Stimulated activated CD4-positive, alpha-beta T cell treated with anti-CD3 and anti-CD28 coated beads, Interleukin-15, amount 100 ng/mL, for 1 hour (primary cell): Measurements from ENCODE around the gene NINL.
"Not testable (repeated sequence)": the region's sequence is repeated elsewhere in the genome, so short reads cannot be mapped to it uniquely, and the experiment has no call there.

Experiments used
- DNase-seq, 2 donors: peaks; one replicate each; pipeline ENCODE4 v3.0.0-alpha.2; 2020; ENCODE audit warnings: low read depth in 1 of 2, low spot score in 1 of 2

NINL gene

DNA sequence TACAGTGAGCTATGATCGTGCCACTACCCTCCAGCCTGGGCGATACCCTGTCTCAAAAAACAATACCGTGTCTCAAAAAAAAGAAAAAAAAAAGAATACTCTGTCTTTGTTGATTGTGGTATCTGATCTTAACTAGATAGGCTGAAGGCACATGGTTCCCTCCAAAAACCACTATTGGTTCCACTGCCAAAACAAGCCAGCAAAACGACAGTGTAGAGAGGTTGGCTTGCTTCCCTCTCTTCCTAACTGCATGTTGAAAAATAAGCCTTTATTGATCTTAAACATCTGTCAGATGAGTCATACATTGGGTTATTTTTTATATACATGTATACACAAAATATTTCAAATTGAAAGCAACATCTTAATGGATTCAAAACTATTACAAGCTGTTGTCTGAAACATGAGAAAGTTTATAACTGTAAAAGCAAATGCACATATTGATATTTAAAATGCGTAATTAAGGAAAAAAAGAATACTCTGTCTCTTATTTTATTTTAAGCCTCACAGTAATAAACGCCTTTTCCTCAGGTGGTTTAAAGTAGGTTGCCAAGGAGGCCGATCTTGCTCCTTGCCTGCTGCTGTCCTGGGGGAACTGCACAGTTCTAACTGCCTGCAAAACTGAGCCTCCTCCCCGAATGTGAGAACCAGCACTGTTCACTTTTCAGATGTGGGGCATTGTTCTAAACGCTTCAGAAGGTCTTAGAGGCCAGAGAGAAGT lies 7.0 kb upstream of the NINL start:
- no peak for DNase-seq

DNA sequence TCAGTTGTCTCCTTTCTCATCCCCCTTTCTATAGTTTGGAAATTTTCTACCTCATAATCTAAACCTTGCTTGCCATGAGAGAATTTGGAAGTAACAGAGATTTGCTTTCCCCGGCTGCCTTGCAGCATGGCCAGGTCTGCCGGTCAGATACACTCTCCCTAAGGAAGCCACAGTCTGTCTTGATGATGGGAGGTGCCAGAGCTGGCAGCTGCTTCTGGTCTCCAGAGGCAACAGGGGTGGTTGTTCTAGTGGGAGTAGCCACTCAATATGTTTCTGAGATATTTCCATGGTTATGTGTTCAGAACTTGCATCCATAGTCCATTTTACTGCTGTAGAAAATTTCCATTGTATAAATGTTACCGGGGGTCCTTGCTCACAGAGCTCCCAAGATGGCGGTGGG lies 5.4 kb upstream of the NINL start:
- not testable (repeated sequence) for DNase-seq

DNA sequence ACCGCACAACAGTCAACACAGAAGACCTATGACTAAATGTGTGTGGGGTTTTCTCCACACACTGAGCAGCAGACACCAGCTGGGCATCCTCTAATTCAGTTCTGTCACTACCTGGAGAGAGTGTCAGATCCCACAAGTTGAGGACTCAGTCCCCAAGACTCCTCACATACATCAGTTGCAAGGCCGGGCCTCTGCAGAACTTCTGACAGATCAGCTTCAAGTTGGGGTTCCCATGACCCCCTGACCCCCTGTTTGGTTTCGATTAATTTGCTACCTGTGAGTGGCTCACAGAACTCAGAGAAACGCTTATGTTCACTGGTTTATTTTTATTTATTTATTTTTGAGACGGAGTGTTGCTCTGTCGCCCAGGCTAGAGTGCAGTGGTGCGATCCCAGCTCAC lies 3.2 kb upstream of the NINL start:
- DNase-seq, result no peak

DNA sequence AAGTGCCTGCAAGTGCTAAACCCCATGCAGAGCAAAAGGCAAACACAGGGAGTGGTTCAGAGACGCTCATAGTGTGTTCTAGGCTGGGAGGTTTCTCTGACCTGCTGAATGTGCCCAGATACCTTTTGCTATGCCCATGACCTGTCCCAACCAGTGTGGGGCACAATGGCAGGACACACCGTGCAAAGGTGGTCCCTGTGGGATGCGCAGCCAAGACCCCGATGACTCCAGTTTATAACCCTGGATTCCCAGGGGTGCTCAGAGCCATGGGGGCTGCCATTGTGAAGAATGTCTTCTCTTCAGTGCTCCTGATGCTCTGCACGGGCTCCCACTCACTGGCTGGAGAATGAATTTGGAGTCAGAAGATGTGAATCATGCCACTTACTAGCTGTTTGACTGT lies 2.2 kb upstream of the NINL start:
- no peak for DNase-seq

DNA sequence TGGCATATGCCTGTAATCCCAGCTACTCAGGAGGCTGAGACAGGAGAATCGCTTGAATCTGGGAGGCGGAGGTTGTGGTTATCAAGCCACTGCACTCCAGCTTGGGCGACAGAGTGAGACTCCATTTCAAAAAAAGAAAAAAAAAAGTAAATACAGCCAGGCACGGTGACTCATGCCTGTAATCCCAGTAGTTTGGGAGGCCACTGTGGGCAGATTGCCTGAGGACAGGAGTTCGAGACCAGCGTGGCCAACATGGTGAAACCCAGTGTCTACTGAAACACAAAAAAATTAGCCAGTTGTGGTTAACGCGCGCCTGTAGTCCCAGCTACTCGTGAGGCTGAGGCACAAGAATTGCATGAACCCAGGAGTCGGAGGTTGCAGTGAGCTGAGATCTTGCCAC lies 1.5 kb upstream of the NINL start:
- DNase-seq, result no peak

DNA sequence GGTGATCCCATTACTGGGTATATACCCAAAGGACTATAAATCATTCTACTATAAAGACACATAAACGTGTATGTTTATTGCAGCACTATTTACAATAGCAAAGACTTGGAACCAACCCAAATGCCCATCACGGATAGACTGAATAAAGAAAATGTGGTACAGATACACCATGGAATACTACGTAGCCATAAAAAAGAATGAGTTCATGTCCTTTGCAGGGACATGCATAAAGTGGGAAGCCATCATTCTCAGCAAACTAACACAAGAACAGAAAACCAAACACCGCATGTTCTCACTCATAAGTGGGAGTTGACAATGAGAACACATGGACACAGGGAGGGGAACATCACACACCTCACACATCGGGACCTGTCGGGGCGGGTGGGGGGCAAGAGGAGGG lies 1.7 kb downstream of the NINL start:
- DNase-seq, result not testable (repeated sequence)

DNA sequence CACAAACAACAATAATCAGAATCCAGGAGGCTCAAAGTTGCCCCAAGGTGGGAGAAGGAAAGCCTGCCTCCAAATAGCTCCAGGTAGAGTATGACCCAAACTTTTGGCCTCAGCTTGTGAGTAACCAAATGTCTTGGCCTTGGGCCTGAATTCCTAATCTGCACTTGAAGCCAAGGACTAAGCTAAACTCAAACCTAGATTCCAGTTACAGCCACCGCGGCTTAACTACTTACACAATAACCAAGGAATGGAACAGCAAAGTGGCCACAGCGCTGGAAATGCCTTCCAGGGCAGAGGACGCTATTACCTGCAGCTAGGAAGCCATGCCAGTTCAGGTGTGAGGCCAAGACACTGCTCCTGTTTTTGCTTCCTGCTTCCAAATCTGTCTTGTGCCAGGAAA lies 4.6 kb downstream of the NINL start:
- DNase-seq, result no peak

DNA sequence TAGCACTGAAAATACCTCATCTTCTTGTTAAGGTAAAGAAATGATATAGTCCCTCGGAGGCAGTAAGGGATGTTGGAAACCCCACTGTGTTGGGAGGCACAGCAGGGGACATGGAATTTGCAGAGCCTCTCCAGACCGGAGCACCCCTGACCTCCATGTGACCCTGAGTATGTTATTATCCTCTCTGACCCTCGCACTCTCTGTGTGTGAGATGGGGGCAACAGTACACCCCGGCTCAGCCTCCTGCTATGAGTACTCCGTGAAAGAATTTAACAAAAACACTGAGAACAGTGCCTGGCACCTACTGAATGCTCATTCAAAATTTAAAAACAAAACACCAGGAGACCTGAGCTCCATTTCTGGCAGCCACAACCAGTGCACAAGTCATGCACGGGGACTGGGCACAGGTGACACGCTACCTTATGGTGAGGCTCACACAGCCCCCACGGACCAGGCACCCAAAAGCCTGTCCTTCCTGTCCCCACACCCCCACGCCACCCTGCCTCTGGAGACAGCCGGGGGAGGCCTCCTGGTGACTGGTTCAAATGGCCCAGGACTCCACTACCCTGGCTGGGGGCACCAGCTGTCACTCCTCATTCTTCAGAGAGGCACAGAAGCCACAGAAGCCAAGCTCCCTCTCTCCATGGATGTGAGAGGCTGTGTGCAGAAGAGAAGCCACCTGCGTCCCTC lies 6.1 kb downstream of the NINL start:
- no peak for DNase-seq

DNA sequence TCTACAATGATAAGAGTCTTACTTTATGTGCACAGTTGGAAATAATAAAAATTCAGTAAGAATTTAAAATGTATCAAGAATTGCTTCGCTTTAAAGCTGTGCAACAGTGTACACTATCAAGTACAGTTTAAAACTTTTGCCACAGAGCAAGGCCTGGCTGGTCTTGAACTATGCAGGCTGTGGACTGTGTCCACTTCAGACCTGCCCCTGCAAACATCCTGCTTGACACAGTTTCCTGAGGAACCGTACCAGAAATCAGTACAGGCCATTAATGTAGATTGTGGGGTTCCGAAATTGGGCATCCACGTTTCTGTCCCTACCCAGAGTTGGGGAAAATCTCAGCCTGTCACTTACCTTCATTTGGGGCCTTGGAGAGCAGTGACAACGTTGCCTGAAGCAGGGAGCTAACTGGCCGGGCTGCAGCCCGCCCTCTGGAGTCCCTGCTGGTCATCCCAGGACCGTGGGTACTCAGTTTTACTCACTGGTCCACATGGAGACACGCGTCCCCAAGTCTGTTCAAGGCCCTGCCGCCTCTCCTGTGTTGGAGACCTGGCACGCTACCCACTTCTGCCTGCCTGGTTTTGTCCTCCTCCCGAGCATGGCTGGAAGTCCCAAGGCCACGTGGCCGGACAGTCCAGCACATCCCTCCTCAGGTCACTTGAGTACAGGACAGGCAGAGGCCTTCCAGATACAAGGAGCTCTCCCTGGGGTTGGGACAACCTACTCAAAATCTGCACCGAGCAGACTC lies 8.4 kb downstream of the NINL start:
- DNase-seq, result no peak

DNA sequence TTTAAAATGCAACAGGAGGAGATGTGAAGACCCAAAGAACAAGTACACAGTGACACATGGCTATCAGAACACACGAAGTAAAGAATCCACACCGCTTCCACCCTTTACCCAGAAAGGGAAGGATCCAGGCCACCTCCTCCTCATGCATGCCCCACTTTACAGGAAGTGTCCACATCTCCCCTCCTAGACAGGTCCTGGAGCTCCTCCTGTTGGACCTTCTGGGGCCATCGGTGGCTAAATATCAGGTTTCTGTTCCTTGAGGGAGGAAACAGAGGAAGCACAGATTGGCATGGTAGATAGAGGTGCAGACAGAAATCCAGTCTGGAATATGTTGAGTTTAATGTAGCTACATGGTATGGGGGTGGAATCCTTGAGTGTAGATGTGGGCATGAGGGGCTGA lies 10.9 kb downstream of the NINL start:
- no peak for DNase-seq

DNA sequence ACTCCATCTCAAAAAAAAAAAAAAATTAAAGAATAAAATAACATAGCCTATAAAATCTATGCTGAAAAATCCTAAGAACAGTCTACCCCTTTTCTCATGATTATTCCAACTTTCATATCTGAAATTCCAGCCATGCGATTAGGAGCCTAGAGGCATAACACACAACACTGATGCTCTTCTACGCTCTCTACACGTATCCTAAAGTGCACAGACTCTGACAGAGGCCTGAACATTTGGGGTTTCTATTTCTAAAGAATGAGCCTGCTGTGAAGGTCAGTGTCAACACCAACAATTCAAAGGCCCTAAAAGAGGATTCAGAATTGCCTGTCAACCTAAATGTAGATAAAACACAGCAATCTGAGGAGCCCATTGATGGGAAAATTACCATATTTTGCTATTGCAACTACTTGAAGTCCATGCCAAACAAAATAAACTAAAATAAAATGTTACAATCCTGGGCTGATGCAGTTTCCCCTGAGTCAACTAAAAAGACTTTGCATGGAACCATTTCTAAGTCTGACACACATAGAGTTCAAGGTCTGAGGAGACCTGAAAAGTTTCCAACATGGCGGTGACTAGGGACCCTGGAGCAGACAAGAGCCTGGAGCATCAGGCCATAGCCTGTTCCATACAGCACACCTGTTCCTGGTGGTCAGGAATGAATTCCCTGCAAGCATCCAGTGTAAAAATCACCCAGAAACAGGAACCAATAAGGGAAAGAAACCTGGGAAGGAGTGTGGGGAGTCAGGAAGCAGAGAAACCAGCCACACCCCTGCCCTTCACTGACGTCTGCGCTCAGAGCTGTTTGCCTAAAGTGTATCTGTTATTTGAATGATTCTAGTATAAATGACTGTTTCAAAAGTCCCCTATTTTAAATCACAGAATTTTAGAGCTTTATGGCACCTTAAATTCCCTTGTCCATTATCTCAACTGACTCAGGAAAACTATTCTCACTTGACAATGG lies 11.8 kb downstream of the NINL start:
- no peak for DNase-seq

DNA sequence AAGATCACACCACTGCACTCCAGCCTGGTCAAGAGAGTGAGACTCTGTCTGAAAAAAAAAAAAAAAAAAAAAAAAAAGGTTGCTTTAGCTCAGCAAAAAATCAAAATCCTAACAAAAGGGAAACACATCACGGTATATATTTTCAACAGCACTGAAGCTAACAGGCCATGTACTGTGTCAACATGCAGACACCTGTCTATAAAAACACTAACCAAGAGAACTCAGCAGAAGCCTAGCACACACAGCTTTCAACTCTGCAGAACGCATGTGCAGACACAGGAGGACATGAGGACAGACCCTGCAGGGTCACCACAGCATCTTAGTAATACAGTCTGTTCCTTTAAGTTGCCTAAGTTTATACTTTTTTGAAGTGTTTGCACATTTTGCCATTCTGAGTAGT lies 13.5 kb downstream of the NINL start:
- no peak for DNase-seq

DNA sequence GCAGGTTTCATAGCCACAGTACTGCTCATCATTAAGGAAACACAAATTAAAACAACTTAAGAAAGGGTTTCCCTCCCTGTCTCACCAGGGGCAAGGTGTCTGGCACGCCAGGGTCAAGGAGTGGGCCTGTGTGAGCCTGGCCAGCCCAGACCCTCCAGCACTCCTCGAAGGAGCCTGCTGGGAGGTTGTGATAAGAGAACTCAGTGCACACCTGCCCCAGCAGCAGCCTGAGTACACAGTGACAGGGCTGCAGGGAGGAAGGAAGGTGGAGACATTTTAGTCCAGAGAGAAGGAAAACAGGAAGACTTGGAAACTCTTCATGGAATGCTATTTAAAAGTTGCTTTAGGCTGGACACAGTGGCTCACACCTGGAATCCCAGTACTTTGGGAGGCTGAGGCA lies 14.1 kb downstream of the NINL start:
- DNase-seq, result no peak

DNA sequence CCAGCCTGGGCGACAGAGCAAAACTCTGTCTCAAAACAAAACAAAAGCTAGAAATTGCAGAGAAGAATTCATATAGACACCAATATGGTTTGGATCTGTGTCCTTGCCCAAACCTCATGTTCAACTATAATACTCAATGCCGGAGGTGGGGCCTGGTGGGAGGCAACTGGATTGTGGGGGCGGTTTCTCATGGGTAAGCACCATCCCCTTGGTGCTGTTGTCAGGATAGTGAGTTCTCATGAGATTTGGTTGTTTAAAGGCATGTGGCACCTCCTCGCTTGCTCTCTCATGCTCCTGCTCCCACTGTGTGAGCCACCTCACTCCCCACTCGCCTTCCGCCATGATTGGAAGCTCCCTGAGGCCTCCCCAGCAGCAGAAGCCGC lies 15.2 kb downstream of the NINL start:
- no peak for DNase-seq

DNA sequence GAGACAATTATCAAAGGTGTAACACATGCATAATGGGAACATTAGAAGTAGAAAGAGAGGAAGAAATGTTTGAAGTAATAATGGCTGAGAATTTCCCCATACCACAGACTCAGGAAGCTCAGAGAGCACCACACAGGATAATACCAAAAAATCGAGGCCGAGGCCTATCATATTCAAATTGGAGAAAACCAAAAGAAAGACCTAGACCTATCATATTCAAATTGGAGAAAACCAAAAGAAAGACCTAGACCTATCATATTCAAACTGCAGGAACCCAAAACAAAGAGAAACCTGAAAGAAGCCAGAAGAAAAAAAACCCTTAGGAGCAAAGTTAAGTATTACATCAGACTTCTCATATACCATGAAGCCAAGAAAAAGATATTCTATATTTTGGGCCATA lies 18.0 kb downstream of the NINL start:
- no peak for DNase-seq

DNA sequence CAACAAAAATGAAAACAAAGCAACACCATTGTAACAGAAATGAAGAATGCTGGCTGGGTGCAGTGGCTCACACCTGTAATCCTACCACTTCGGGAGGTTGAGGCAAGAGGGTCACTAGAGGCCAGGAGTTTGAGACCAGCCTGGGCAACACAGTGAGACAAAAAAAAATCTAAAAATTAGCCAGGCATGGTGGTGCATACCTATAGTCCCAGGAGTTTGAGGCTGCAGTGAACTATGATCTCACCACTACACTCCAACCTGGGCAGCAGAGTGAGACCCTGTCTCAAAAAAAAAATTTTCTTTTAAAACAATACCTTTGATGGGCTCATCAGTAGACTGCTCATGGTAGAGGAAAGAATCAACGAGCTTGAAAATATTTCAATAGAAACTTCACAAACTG lies 18.5 kb downstream of the NINL start:
- no peak for DNase-seq

DNA sequence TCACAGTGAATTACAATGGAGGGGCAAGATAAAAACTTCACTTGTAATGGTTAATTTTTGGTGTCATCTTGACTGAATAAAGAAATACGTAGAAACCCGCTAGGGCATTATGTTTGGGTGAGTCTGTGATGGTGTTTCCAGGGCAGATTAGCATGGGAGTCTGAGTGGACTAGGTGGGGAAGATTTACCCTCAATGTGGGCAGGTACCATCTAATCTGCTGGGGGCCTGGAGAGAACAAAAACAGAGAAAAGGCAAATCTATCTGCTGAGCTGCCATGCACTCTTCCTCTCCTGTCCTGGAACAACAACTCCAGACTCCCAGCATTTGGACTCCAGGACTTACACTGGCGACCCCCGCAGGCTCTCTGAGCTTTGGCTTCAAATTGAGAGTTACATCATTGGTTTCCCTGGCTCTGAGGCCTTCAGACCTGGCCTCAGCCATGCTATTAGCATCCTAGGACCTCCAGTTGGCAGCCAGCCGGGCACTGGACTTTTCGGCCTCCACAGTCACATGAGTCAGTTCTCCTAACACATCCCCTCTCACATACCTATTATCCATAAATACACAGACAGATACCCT lies 19.7 kb downstream of the NINL start:
- DNase-seq, result no peak

DNA sequence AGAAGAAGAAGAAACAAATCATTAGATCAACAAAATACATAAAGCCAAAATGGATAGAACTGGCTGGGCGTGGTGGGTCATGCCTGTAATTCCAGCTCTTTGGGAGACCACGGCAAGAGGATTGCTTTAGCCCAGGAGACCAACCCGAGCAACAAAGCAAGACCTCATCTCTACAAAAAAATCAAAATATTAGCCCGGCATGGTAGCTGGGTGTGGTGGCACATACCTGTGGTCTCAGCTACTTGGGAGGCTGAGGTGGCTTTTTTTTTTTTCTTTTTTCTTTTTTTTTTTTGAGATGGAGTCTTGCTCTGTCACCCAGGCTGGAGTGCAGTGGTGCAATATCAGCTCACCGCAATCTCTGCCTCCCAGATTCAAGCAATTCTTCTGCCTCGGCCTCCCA lies 21.5 kb downstream of the NINL start:
- no peak for DNase-seq

DNA sequence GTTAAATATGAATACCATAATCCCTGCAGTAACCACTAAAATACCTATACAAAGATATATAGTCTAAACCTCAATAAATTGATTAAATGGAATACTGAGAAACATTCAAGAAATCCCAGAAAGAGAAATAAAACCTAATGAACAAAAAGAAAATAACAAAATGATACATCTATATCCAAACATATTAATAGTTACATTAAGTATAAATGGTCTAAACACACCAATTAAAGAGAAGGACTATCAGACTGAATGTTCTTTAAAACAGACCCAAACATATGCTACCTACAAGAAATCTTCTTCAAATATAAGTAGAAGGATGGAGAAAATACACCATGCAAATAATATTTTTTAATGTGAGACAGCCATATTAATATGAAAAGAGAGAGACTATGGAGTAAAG lies 22.0 kb downstream of the NINL start:
- DNase-seq, result no peak

DNA sequence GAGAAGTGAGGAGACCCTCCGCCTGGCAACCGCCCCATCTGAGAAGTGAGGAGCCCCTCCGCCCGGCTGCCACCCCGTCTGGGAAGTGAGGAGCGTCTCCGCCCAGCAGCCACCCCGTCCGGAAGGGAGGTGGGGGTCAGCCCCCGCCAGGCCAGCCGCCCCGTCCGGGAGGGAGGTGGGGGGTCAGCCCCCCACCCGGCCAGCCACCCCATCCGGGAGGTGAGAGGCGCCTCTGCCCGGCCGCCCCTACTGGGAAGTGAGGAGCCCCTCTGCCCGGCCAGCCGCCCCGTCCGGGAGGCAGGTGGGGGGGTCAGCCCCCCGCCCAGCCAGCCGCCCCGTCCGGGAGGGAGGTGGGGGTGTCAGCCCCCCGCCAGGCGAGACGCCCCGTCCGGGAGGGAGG lies 23.6 kb downstream of the NINL start:
- DNase-seq, result not testable (repeated sequence)

DNA sequence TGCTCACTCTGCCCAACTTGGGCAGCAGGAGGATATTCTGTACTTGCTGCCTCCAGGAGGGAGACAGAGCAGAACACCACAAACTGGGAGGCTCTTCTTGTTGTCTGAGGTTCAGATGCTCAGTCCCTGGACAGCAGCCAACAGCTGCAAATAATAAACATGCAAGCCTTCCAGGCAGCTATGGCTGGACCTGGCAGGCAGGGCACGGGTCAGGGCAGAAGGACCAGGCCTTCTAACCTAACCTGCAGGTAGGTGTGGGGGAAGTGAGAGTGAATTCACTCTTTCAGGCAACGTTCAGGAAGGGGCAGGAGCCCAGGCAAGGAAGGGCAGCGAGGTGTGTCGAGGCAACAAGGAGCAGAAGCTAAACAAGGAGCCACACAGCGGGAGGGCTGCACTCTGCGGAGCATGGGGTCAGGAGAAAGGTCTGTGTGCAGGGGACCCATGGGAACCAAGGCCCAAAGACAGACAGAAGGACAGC lies 31.5 kb downstream of the NINL start:
- DNase-seq, result no peak
